Neural cell (in vitro differentiated cells): ENCODE results near the gene ANKRD49. TPM values are rescaled to one million over a fixed set of nuclear protein-coding genes. Genes with fewer than 3 reads are reported as not detected.

Experiments used
- H2AFZ ChIP-seq: fragments of 200-600, 300-800 bp; sonication (generic), shearing (Covaris generic); 2 replicates; pipeline ENCODE4 v1.6.0; 2014; ENCODE audit warnings: low read depth, mild to moderate bottlenecking, antibody characterized with exemption, low read length, moderate library complexity
- H3F3A ChIP-seq: fragments of 200-600 bp; shearing (Covaris generic); 2 replicates; pipeline ENCODE4 v1.6.1; 2016; ENCODE audit warnings: mild to moderate bottlenecking, moderate library complexity, mixed read lengths, antibody characterized with exemption, low read length; ENCODE audit not compliant: insufficient read depth, poor library complexity, severe bottlenecking
- H3K27ac ChIP-seq: fragments of 200-600, 300-800 bp; sonication (generic), shearing (Covaris generic); 2 replicates; pipeline ENCODE4 v1.5.1; 2014; ENCODE audit warnings: mild to moderate bottlenecking, low read length, moderate library complexity
- H3K27me3 ChIP-seq: fragments of 300-800, 200-600 bp; sonication (generic), shearing (Covaris generic); 2 replicates; pipeline ENCODE4 v1.6.0; 2014; ENCODE audit warnings: mild to moderate bottlenecking, low read depth, low read length, moderate library complexity; ENCODE audit not compliant: insufficient read depth
- H3K36me3 ChIP-seq: fragments of 300-800, 200-600 bp; sonication (generic), shearing (Covaris generic); 2 replicates; pipeline ENCODE4 v1.5.1; 2014; ENCODE audit warnings: mild to moderate bottlenecking, antibody characterized with exemption, low read length, moderate library complexity; ENCODE audit not compliant: insufficient read depth
- H3K4me2 ChIP-seq: fragments of 300-800, 200-600 bp; sonication (generic), shearing (Covaris generic); 2 replicates; pipeline ENCODE4 v1.6.0; 2014; ENCODE audit warnings: mild to moderate bottlenecking, low read length
- H3K4me3 ChIP-seq: fragments of 300-800, 200-600 bp; sonication (generic), shearing (Covaris generic); 2 replicates; pipeline ENCODE4 v1.5.1; 2014; ENCODE audit warnings: mild to moderate bottlenecking, low read length, moderate library complexity
- H3K79me2 ChIP-seq: fragments of 200-600 bp; shearing (Covaris generic); replicated peaks from 2 replicates; pipeline ENCODE4 v1.6.0; 2014; ENCODE audit warnings: mild to moderate bottlenecking, low read length, moderate library complexity; ENCODE audit not compliant: insufficient read depth
- H3K9ac ChIP-seq: fragments of 300-800, 200-600 bp; sonication (generic), shearing (Covaris generic); 2 replicates; pipeline ENCODE4 v1.6.1; 2016; ENCODE audit warnings: mild to moderate bottlenecking, low read length, mixed read lengths
- H3K9me2 ChIP-seq: fragments of 200-600 bp; shearing (Covaris generic); 2 replicates; pipeline ENCODE4 v1.6.1; 2016; ENCODE audit warnings: mild to moderate bottlenecking, low read length, mixed read lengths; ENCODE audit not compliant: insufficient read depth
- H3K9me3 ChIP-seq: fragments of 200-600, 300-800 bp; sonication (generic), shearing (Covaris generic); 2 replicates; pipeline ENCODE4 v1.6.1; 2016; ENCODE audit warnings: mild to moderate bottlenecking, mixed run types, low read length, moderate library complexity, mixed read lengths
- H4K20me1 ChIP-seq: fragments of 200-600 bp; shearing (Covaris generic); 2 replicates; pipeline ENCODE4 v1.6.1; 2016; ENCODE audit warnings: mild to moderate bottlenecking, mixed run types; ENCODE audit not compliant: insufficient read depth
- EP300 ChIP-seq: fragments of 450-650 bp; conservative IDR thresholded peaks from 2 replicates; pipeline ENCODE4 v1.6.1; 2014; ENCODE audit warnings: antibody characterized with exemption, mild to moderate bottlenecking, moderate library complexity; ENCODE audit not compliant: poor library complexity, severe bottlenecking
- EZH2 ChIP-seq: fragments of 200-600, 300-800 bp; shearing (Covaris generic), sonication (generic); IDR thresholded peaks from 2 replicates; pipeline ENCODE4 v1.6.1; 2014; ENCODE audit warnings: antibody characterized with exemption, low read length, borderline replicate concordance, mild to moderate bottlenecking; ENCODE audit not compliant: insufficient read depth, poor library complexity, severe bottlenecking
- MXI1 ChIP-seq: fragments of 450-650 bp; conservative IDR thresholded peaks from 2 replicates; pipeline ENCODE4 v1.6.1; 2014; ENCODE audit warnings: antibody characterized with exemption, mild to moderate bottlenecking; ENCODE audit not compliant: poor library complexity, severe bottlenecking
- POLR2AphosphoS5 ChIP-seq: IDR thresholded peaks from 2 replicates; pipeline ENCODE4 v1.6.1; 2012
- RAD21 ChIP-seq: fragments of 450-650 bp; conservative IDR thresholded peaks from 2 replicates; pipeline ENCODE4 v1.6.1; 2014; ENCODE audit warnings: antibody characterized with exemption, mild to moderate bottlenecking, moderate library complexity
- REST ChIP-seq: IDR thresholded peaks from 2 replicates; pipeline ENCODE4 v1.6.1; 2012; ENCODE audit warnings: borderline replicate concordance
- SMC3 ChIP-seq: fragments of 450-650 bp; conservative IDR thresholded peaks from 2 replicates; pipeline ENCODE4 v1.6.1; 2014; ENCODE audit warnings: antibody characterized with exemption, mild to moderate bottlenecking, moderate library complexity; ENCODE audit not compliant: poor library complexity
- TAF1 ChIP-seq: IDR thresholded peaks from 2 replicates; pipeline ENCODE4 v1.6.1; 2012; ENCODE audit warnings: low read depth
- polyA plus RNA-seq: library from polyadenylated mRNA; depleted of rRNA; stranded (reverse); fragments of >200 nt; gene quantifications from 2 replicates; pipeline ENCODE4 v1.2.3, GENCODE V29; 2014
- TF ChIP-seq, protein P1 (sequence below): fragments of 450-650 bp; IDR thresholded peaks from 2 replicates; pipeline ENCODE4 v1.5.1; 2014; ENCODE audit warnings: antibody characterized with exemption, mild to moderate bottlenecking, moderate library complexity; ENCODE audit not compliant: poor library complexity, severe bottlenecking

The ANKRD49 gene
- polyA plus RNA-seq, 1 donor from 2014 or later: 54.6 TPM

GRCh38 chr11:94507485-94507884, 13.7 kb downstream of the ANKRD49 start:
- Histone ChIP-seq H3K4me2 (no peak overlapping the region), H3K4me3 (no peak overlapping the region), H4K20me1 (no peaks in the 10 kb centered on the region), H3K79me2 (no peaks in the 10 kb centered on the region), H3K27ac (no peak overlapping the region), H2AFZ (no peak overlapping the region), H3K36me3 (no peaks in the 10 kb centered on the region), H3K9me2 (no peaks in the 10 kb centered on the region), H3F3A (no peaks in the 10 kb centered on the region), H3K9ac (no peak overlapping the region), H3K27me3 (no peaks in the 10 kb centered on the region), H3K9me3 (no peaks in the 10 kb centered on the region)
- no peak for TF ChIP-seq TAF1
- TF ChIP-seq MXI1: no peak
- no peak for TF ChIP-seq EZH2
- TF ChIP-seq REST: no peak
- no peak for TF ChIP-seq POLR2AphosphoS5
- TF ChIP-seq SMC3: no peak
- no peak for TF ChIP-seq EP300
- no peak for TF ChIP-seq RAD21
- TF ChIP-seq, protein P1, sequence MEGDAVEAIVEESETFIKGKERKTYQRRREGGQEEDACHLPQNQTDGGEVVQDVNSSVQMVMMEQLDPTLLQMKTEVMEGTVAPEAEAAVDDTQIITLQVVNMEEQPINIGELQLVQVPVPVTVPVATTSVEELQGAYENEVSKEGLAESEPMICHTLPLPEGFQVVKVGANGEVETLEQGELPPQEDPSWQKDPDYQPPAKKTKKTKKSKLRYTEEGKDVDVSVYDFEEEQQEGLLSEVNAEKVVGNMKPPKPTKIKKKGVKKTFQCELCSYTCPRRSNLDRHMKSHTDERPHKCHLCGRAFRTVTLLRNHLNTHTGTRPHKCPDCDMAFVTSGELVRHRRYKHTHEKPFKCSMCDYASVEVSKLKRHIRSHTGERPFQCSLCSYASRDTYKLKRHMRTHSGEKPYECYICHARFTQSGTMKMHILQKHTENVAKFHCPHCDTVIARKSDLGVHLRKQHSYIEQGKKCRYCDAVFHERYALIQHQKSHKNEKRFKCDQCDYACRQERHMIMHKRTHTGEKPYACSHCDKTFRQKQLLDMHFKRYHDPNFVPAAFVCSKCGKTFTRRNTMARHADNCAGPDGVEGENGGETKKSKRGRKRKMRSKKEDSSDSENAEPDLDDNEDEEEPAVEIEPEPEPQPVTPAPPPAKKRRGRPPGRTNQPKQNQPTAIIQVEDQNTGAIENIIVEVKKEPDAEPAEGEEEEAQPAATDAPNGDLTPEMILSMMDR: no peak

DNA sequence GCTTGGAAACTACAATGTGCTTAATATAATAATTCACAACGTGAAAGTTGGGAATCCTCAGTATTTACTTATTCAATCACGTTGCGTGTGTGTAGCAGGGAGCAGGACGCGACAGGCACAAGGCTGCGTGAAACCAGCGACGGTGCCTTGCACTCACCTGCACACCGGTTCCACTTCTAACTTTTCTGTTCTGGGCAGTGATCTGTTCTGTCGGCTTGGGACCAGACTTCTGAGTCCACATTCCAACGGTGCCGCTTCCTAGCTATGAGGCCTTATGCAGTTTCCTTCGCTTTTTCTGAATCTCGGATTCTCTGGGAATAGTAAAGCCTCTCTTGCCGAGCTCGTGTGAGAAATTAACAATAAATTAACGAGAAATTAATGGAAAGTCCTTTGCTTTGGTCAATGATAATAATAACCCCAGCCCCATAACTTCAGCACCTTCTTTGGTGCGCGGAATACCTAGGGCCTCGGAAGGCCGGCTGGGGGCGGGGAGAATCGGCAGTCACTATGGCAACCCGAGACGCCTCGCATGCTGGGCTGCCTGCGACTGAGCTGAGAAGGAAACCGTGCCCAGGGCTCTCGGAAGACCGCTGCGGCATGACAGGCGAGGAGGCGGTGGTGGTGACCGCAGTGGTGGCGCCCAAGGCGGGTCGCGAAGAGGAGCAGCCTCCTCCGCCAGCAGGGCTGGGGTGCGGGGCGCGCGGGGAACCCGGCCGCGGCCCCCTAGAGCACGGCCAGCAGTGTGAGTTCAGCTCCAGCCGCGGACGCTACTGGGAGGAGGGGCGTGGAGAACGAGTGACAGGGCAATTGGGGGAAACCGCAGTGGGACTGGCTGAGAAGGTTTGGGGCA, 18.4 kb downstream of the ANKRD49 start, which contains the start of gene C11orf97:
TSS of gene C11orf97 (plus strand) at position 530 of the 850 bp plus-strand sequence. CDS start at position 598, 68 bp downstream.
- H3K79me2 ChIP-seq: no peaks in the 10 kb centered on the region
- H3K9ac ChIP-seq: peak within 1 kb of the TSS; percentile 34

More for the DNA sequence above, 18.4 kb downstream of the ANKRD49 start, which contains the start of gene C11orf97:
- no peaks in the 10 kb centered on the region for H3K36me3 ChIP-seq
- TF ChIP-seq MXI1 (peak; percentile 77), EP300 (no peak)
- peak within 1 kb of the TSS; percentile 53 for H3K4me2 ChIP-seq
- no peaks in the 10 kb centered on the region for H3K9me2 ChIP-seq
- no peaks in the 10 kb centered on the region for H4K20me1 ChIP-seq
- no peaks in the 10 kb centered on the region for H3K27me3 ChIP-seq
- H3F3A ChIP-seq: no peaks in the 10 kb centered on the region
- peak within 1 kb of the TSS; percentile 71 for H3K4me3 ChIP-seq
- peak within 1 kb of the TSS; percentile 24 for H2AFZ ChIP-seq
- H3K9me3 ChIP-seq: no peaks in the 10 kb centered on the region
- H3K27ac ChIP-seq: no peak within 1 kb of the TSS
